Measurements from ENCODE around the gene LRRC59.
"Not testable (repeated sequence)": the region's sequence is repeated elsewhere in the genome, so short reads cannot be mapped to it uniquely, and the experiment has no call there.

Gene LRRC59

GRCh38 chr17:50428831-50429424 is 31.6 kb upstream of the LRRC59 start:
- no peak for TF ChIP-seq CTCF (IDR thresholded peaks at IDR 0.05; ENCODE audit: borderline replicate concordance, insufficient read depth, low read depth, low read length)

GRCh38 chr17:50428126-50428525 is 30.8 kb upstream of the LRRC59 start:
- not testable (repeated sequence) for H3K4me3 ChIP-seq (ENCODE audit: low read depth, low read length)

More at GRCh38 chr17:50428831-50429424, 31.6 kb upstream of the LRRC59 start:
- H3K4me3 ChIP-seq (ENCODE audit: low read depth, low read length): no peak overlapping the region

GRCh38 chr17:50426814-50427787 is 29.8 kb upstream of the LRRC59 start:
- TF ChIP-seq CTCF (IDR thresholded peaks at IDR 0.05; ENCODE audit: borderline replicate concordance, insufficient read depth, low read depth, low read length): peak; percentile 33; the same call in 1 of the 2 replicates
- peak overlapping the region; percentile 69 for H3K4me3 ChIP-seq (ENCODE audit: low read depth, low read length)

GRCh38 chr17:50426472-50426782 is 29.1 kb upstream of the LRRC59 start:
- no peak for TF ChIP-seq CTCF (IDR thresholded peaks at IDR 0.05; ENCODE audit: borderline replicate concordance, insufficient read depth, low read depth, low read length)

GRCh38 chr17:50425682-50426471 is 28.6 kb upstream of the LRRC59 start, which contains the start of gene ACSF2:
TSS of gene ACSF2 (plus strand) at chr17:50426218. CDS start at chr17:50426262, 44 bp downstream.
- peak within 1 kb of the TSS; percentile 69 for H3K4me3 ChIP-seq (ENCODE audit: low read depth, low read length)
- no peak for TF ChIP-seq CTCF (IDR thresholded peaks at IDR 0.05; ENCODE audit: borderline replicate concordance, insufficient read depth, low read depth, low read length)

More at GRCh38 chr17:50426472-50426782, 29.1 kb upstream of the LRRC59 start:
- H3K4me3 ChIP-seq (ENCODE audit: low read depth, low read length): peak overlapping the region; percentile 69

- H3K4me3 ChIP-seq (ENCODE audit: low read depth, low read length): peak overlapping the region; percentile 29
- no peak for TF ChIP-seq CTCF (IDR thresholded peaks at IDR 0.05; ENCODE audit: borderline replicate concordance, insufficient read depth, low read depth, low read length)
Measured at GRCh38 chr17:50424996-50425681, 27.8 kb upstream of the LRRC59 start.

Data from GM12875 (cell line).